ENCODE measurements around the gene CDK10.

DNA sequence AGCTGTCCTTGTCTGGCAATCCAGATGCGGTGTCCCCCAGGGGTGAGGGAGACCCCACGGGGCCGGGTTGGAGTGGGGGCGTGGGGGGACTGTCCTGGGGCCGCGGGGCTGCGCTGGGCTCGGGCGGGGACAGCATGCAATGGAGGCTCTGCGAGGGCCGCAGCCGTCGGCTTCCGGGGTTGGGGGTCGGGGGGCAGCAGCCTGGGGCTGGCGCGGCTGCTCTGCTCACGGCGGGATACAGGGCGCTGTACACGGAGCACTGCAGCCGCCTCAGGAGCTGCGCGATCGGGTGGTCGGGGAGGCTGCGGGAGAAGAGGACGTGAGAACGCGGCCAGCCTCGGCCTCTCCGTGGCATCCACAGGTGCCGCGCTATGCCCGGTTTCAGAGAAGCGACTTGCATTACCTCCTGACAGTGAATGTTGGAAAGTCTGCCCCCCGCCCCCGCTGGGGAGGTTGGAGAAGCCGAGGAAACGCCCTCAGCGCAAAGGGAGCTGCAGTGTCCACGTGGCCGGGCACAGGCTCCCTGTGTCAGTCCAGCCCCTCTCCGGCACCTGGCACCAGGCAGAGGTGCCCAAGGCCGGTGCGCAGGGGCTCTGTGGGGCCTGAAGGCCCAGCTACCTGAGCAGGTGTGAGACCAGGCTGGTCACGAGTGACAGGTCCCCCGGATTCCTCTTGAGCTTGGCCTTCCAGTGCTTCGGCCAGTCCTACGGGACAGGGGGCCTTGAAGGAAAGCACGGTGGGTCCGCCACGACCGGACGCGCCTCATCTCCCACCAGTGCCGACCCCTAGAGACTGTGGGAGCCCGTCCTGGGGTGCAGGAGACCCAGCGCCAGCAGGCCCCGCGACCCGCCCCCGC is 24.4 kb downstream of the CDK10 start:
- TF ChIP-seq, protein P1, sequence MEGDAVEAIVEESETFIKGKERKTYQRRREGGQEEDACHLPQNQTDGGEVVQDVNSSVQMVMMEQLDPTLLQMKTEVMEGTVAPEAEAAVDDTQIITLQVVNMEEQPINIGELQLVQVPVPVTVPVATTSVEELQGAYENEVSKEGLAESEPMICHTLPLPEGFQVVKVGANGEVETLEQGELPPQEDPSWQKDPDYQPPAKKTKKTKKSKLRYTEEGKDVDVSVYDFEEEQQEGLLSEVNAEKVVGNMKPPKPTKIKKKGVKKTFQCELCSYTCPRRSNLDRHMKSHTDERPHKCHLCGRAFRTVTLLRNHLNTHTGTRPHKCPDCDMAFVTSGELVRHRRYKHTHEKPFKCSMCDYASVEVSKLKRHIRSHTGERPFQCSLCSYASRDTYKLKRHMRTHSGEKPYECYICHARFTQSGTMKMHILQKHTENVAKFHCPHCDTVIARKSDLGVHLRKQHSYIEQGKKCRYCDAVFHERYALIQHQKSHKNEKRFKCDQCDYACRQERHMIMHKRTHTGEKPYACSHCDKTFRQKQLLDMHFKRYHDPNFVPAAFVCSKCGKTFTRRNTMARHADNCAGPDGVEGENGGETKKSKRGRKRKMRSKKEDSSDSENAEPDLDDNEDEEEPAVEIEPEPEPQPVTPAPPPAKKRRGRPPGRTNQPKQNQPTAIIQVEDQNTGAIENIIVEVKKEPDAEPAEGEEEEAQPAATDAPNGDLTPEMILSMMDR (IDR thresholded peaks at IDR 0.05) = no peak
- TF ChIP-seq ZFX (IDR thresholded peaks at IDR 0.05; ENCODE audit: borderline replicate concordance) = no peak
